COLO829 (cell line): ENCODE results near the gene LACTB.

Experiments used
- DNase-seq: peaks from one replicate; pipeline ENCODE4 v3.0.0; 2012; ENCODE audit warnings: low spot score

The LACTB gene

GRCh38 chr15:63121382-63122001 lies at the start of gene LACTB:
LACTB (plus strand) TSS chr15:63121861; CDS start chr15:63121872, 11 bp downstream.
- peak; percentile 51 for DNase-seq

- no peak for DNase-seq
Observed at GRCh38 chr15:63072023-63072650, 49.5 kb upstream of the LACTB start.

- DNase-seq = no peak
Observed at GRCh38 chr15:63072809-63073277, 48.8 kb upstream of the LACTB start.

- DNase-seq = no peak
Observed at GRCh38 chr15:63073497-63074172, 48.0 kb upstream of the LACTB start.

GRCh38 chr15:63075015-63075983 lies 46.4 kb upstream of the LACTB start:
- DNase-seq = no peak

- DNase-seq = no peak
Observed at GRCh38 chr15:63075984-63076713, 45.5 kb upstream of the LACTB start.

GRCh38 chr15:63076714-63077046 lies 45.0 kb upstream of the LACTB start:
- no peak for DNase-seq

GRCh38 chr15:63077952-63078351 lies 43.7 kb upstream of the LACTB start:
- no peak for DNase-seq

GRCh38 chr15:63079947-63080626 lies 41.6 kb upstream of the LACTB start:
- no peak for DNase-seq

- no peak for DNase-seq
Observed at GRCh38 chr15:63080634-63081250, 40.9 kb upstream of the LACTB start.

- DNase-seq = no peak
Observed at GRCh38 chr15:63082366-63082765, 39.3 kb upstream of the LACTB start.

GRCh38 chr15:63083044-63083443 lies 38.6 kb upstream of the LACTB start:
- DNase-seq = no peak

GRCh38 chr15:63083541-63083940 lies 38.1 kb upstream of the LACTB start:
- DNase-seq = no peak

GRCh38 chr15:63084806-63085205 lies 36.9 kb upstream of the LACTB start:
- DNase-seq = no peak

GRCh38 chr15:63085289-63085688 lies 36.4 kb upstream of the LACTB start:
- no peak for DNase-seq

- no peak for DNase-seq
Observed at GRCh38 chr15:63086271-63086670, 35.4 kb upstream of the LACTB start.

GRCh38 chr15:63086947-63087346 lies 34.7 kb upstream of the LACTB start:
- DNase-seq = no peak

GRCh38 chr15:63088533-63089245 lies 33.0 kb upstream of the LACTB start:
- DNase-seq = no peak

- DNase-seq = peak; percentile 19
Observed at GRCh38 chr15:63089260-63090043, 32.2 kb upstream of the LACTB start.
